A673 (cell line): ENCODE data around the gene RELL1. TPM values are rescaled to one million over a fixed set of nuclear protein-coding genes. Genes with fewer than 3 reads are reported as not detected.

Experiments
- BruUV-seq: library from RNA; stranded (reverse); fragments of 400-500 nt; replicated peaks from 2 replicates; lab custom pipeline; 2021; lab: Mats Ljungman, UMichigan
- CTCF ChIA-PET: fragments of 300-600 bp; sonication (Branson Sonifier 250); formaldehyde crosslinking; loops from one replicate; lab custom pipeline; 2022; ENCODE audit warnings: antibody characterized with exemption; lab: Charles Lee
- POLR2A ChIA-PET: fragments of 300-600 bp; sonication (Branson Sonifier 250); formaldehyde crosslinking; loops from one replicate; lab custom pipeline; 2022; ENCODE audit warnings: antibody characterized with exemption; ENCODE audit not compliant: low non-redundant PET; lab: Charles Lee
- DNase-seq: peaks from one replicate; pipeline ENCODE4 v3.0.0-alpha.2; 2015; ENCODE audit warnings: low spot score
- H3K27ac ChIP-seq: fragments of 200-600 bp; sonication (generic); 2 replicates; pipeline ENCODE4 v1.5.1; 2016; ENCODE audit warnings: mixed run types, low read depth, mild to moderate bottlenecking, mixed read lengths, antibody characterized with exemption, low read length; ENCODE audit not compliant: poor library complexity, severe bottlenecking
- H3K27me3 ChIP-seq: fragments of 200-600 bp; sonication (generic); replicated peaks from 2 replicates; pipeline ENCODE4 v1.6.1; 2017; ENCODE audit warnings: mixed run types, low read depth, mild to moderate bottlenecking, mixed read lengths, antibody characterized with exemption, low read length; ENCODE audit not compliant: insufficient read depth, poor library complexity
- H3K36me3 ChIP-seq: fragments of 200-600 bp; sonication (generic); 2 replicates; pipeline ENCODE4 v1.6.1; 2016; ENCODE audit warnings: mixed run types, mild to moderate bottlenecking, mixed read lengths, antibody characterized with exemption, low read length; ENCODE audit not compliant: insufficient read depth, poor library complexity, severe bottlenecking
- H3K4me1 ChIP-seq: fragments of 200-600 bp; sonication (generic); 2 replicates; pipeline ENCODE4 v1.6.1; 2017; ENCODE audit warnings: mixed run types, mild to moderate bottlenecking, mixed read lengths, antibody characterized with exemption, low read length; ENCODE audit not compliant: insufficient read depth, poor library complexity, severe bottlenecking
- H3K4me3 ChIP-seq: fragments of 200-600 bp; sonication (generic); 2 replicates; pipeline ENCODE4 v1.5.1; 2016; ENCODE audit warnings: low read depth, mixed run types, mild to moderate bottlenecking, mixed read lengths, low read length; ENCODE audit not compliant: poor library complexity, severe bottlenecking
- H3K9me3 ChIP-seq: fragments of 200-600 bp; sonication (generic); 2 replicates; pipeline ENCODE4 v1.6.1; 2016; ENCODE audit warnings: mixed run types, low read depth, mild to moderate bottlenecking, mixed read lengths, antibody characterized with exemption, low read length; ENCODE audit not compliant: poor library complexity, severe bottlenecking
- CTCF ChIP-seq: fragments of 300-800, 200-600 bp; sonication (generic); conservative IDR thresholded peaks from 2 replicates; pipeline ENCODE4 v1.5.1; 2017; ENCODE audit warnings: low read depth, mild to moderate bottlenecking, antibody characterized with exemption, low read length, moderate library complexity, mixed read lengths
- EZH2 ChIP-seq: fragments of 200-600 bp; sonication (generic); IDR thresholded peaks from 2 replicates; pipeline ENCODE4 v1.6.1; 2017; ENCODE audit warnings: borderline replicate concordance, low read depth, mild to moderate bottlenecking, mixed read lengths, antibody characterized with exemption, low read length; ENCODE audit not compliant: poor library complexity, severe bottlenecking
- intact Hi-C: fragments of 100-400 bp; cut with micrococcal nuclease; formaldehyde crosslinking; loops from one replicate; pipeline ENCODE4 v1.10.0; 2022; ENCODE audit not compliant: unreplicated experiment
- total RNA-seq: library from RNA; stranded (reverse); gene quantifications from 2 replicates; pipeline ENCODE4 v1.2.3, GENCODE V29; 2021

The RELL1 gene
- total RNA-seq, 1 experiment from 2014 or later = 6.0 TPM

DNA sequence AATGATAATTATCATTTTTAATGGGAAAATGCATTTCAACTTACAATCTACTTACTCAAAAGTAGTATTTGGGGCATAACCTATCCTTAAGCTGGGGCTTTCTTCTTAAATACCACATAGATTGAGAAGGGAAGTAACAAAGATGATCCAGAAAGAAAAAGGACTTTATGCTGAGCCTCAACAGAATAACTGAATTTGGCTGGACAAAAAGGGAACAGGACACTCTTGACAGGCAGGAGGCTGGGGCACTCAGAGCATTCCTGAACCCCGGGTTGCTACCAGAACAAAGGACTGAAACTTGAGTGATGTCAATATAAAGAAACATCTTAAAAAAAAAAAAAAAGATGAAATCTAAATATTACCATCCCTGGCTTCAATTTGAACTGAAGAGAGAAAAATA, 23.9 kb downstream of the RELL1 start:
- intact Hi-C loops = no loop called here
- Histone ChIP-seq H3K27me3 (no peaks in the 10 kb centered on the region), H3K36me3 (no peaks in the 10 kb centered on the region), H3K4me3 (no peak overlapping the region), H3K9me3 (no peaks in the 10 kb centered on the region), H3K27ac (no peak overlapping the region), H3K4me1 (peaks cover 10% of the 10 kb centered on the region)
- DNase-seq = no peak
- no TSS peak for BruUV-seq
- POLR2A ChIA-PET = no interaction called here
- CTCF ChIA-PET = interaction anchor here (0.6 kb wide), 1 partner anchor 80 kb away, joined by 3 read pairs; no protein-coding TSS in a partner anchor
- TF ChIP-seq EZH2 = no peak
- no peak for TF ChIP-seq CTCF

DNA sequence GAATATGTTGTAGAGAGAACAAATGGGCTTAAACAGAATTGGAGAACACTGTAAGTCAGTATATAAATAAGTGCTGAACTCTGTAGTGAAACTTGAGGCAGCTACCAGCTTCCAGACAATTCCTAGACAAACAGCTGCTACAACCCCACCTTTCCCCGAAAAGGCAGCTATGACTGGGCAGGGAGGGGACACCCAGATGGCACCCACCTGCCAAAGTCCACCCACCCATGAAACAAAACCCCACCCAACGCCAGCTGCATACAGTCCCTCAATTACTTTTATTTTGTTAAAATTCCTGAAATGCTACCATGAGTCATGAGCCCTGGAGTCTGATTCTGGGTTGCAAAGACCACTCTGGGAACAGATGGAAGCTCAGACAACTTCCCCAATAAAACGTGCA, 24.4 kb downstream of the RELL1 start:
- Histone ChIP-seq H3K4me3 (no peak overlapping the region), H3K4me1 (peaks cover 10% of the 10 kb centered on the region), H3K27ac (no peak overlapping the region), H3K36me3 (no peaks in the 10 kb centered on the region), H3K9me3 (no peaks in the 10 kb centered on the region), H3K27me3 (no peaks in the 10 kb centered on the region)
- TF ChIP-seq EZH2 = no peak
- TF ChIP-seq CTCF = no peak
- no TSS peak for BruUV-seq
- intact Hi-C loops = no loop called here
- DNase-seq = no peak
- ChIA-PET CTCF (interaction anchor here (0.6 kb wide), 1 partner anchor 80 kb away, joined by 3 read pairs; no protein-coding TSS in a partner anchor), POLR2A (no interaction called here)

DNA sequence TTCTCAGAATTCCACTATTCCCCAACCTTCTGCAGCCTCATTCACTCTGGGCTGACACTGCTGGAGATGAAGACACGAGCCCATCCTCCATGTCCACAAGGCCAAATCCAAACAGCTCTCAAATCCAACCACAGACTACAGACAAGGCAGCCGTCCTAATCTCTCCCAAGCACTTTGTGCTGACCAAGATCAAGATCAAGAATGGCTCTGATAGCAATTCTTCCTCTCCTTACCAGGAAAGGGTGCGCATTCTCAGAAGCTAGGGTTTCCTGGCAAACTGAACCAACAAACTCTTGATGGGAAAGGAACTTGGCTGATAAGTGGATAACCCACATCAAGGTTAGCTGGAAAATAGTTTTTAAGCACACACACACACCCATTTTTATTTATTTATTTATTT, 26.5 kb downstream of the RELL1 start:
- H3K4me1 ChIP-seq = peaks cover 10% of the 10 kb centered on the region
- no peaks in the 10 kb centered on the region for H3K36me3 ChIP-seq
- DNase-seq = no peak
- CTCF ChIA-PET = no interaction called here
- no peaks in the 10 kb centered on the region for H3K27me3 ChIP-seq
- BruUV-seq = no TSS peak
- POLR2A ChIA-PET = no interaction called here
- TF ChIP-seq CTCF (no peak), EZH2 (no peak)
- intact Hi-C loops = no loop called here
- no peaks in the 10 kb centered on the region for H3K9me3 ChIP-seq
- no peak overlapping the region for H3K4me3 ChIP-seq
- no peak overlapping the region for H3K27ac ChIP-seq
